Measurements from ENCODE around the gene ITGB7. TPM values are rescaled to one million over a fixed set of nuclear protein-coding genes. Genes with fewer than 3 reads are reported as not detected.

ITGB7 gene
- total RNA-seq, 1 experiment from 2014 or later, result 0.90 TPM

GRCh38 chr12:53180931-53181645 is 26.0 kb downstream of the ITGB7 start (continued):
- TF ChIP-seq E2F4 (CRISPR knock-in tag; IDR thresholded peaks at IDR 0.05; ENCODE audit: borderline replicate concordance, low read depth) (peak; percentile 58; the same call in 1 of the 2 replicates), STAT6 (CRISPR knock-in tag; conservative IDR thresholded peaks at IDR 0.05; ENCODE audit: low read depth) (0 out of 2 replicates have a peak, but pooled peaks have one; percentile 57), KAT7 (CRISPR knock-in tag; IDR thresholded peaks at IDR 0.05; ENCODE audit: borderline replicate concordance) (no peak)

GRCh38 chr12:53180220-53180930 is 26.7 kb downstream of the ITGB7 start, which contains the start of the genes CSAD and ZNF740:
CSAD (minus strand) TSS chr12:53180925; CDS start chr12:53173470, 7,455 bp downstream.
ZNF740 (plus strand) TSS chr12:53180722; CDS start chr12:53181984, 1,262 bp downstream.
- ChIA-PET POLR2A (interaction anchor here (0.7 to 1.7 kb wide), 7 partner anchors 10 to 132 kb away, joined by 3 to 9 read pairs (median 3); partner anchors contain the start of genes PFDN5 and SPRYD3), CTCF (interaction anchor here (0.7 to 3.4 kb wide), 23 partner anchors 8 to 172 kb away, joined by 3 to 37 read pairs (median 6); partner anchors contain the start of genes AAAS, ESPL1, IGFBP6 and MYG1)
- H3K4me1 Mint-ChIP-seq, result peaks cover 24% of the 10 kb centered on the region
- peaks cover 26% of the 10 kb centered on the region for H3K36me3 Mint-ChIP-seq
- H3K27ac Mint-ChIP-seq, result peak within 1 kb of the TSS; percentile 93
- peak within 1 kb of the TSS; percentile 91 for H3K4me3 Mint-ChIP-seq
- DNase-seq (ENCODE audit: low spot score) (peak; percentile 96), ATAC-seq (peak; percentile 97)
- peaks cover 48% of the 10 kb centered on the region for H3K27me3 Mint-ChIP-seq (ENCODE audit: low read depth)
- H3K9me3 Mint-ChIP-seq, result no peaks in the 10 kb centered on the region
- TF ChIP-seq FOXP4 (CRISPR knock-in tag; IDR thresholded peaks at IDR 0.05), result peak; percentile 74; the same call in 1 of the 2 replicates
- peak; percentile 61 for TF ChIP-seq E2F5 (CRISPR knock-in tag; IDR thresholded peaks at IDR 0.05)
- TF ChIP-seq ZNF416 (CRISPR knock-in tag; IDR thresholded peaks at IDR 0.05), result no peak
- TF ChIP-seq CREM (CRISPR knock-in tag; IDR thresholded peaks at IDR 0.05), result 0 out of 2 replicates have a peak, but pooled peaks have one; percentile 50
- TF ChIP-seq ATF3 (CRISPR knock-in tag; conservative IDR thresholded peaks at IDR 0.05), result no peak
- TF ChIP-seq KAT7 (CRISPR knock-in tag; IDR thresholded peaks at IDR 0.05; ENCODE audit: borderline replicate concordance), result no peak
- no peak for TF ChIP-seq JAZF1 (CRISPR knock-in tag; IDR thresholded peaks at IDR 0.05)
- TF ChIP-seq E2F4 (CRISPR knock-in tag; IDR thresholded peaks at IDR 0.05; ENCODE audit: borderline replicate concordance, low read depth), result no peak
- TF ChIP-seq SP1 (CRISPR knock-in tag; conservative IDR thresholded peaks at IDR 0.05), result peak; percentile 66
- peak; percentile 89; the same call in 1 of the 2 replicates for TF ChIP-seq HMGXB4 (CRISPR knock-in tag; IDR thresholded peaks at IDR 0.05)
- TF ChIP-seq GABPB1 (CRISPR knock-in tag; IDR thresholded peaks at IDR 0.05), result peak; percentile 71
- TF ChIP-seq JUN (CRISPR knock-in tag; IDR thresholded peaks at IDR 0.05), result no peak
- TF ChIP-seq ETV6 (CRISPR knock-in tag; IDR thresholded peaks at IDR 0.05), result peak; percentile 95
- TF ChIP-seq ZNF317 (CRISPR knock-in tag; IDR thresholded peaks at IDR 0.05; ENCODE audit: borderline replicate concordance, low read depth), result no peak
- no peak for TF ChIP-seq USF1 (CRISPR knock-in tag; IDR thresholded peaks at IDR 0.05)
- peak; percentile 99 for TF ChIP-seq FOXK1 (CRISPR knock-in tag; IDR thresholded peaks at IDR 0.05)
- no peak for TF ChIP-seq ZNF512 (CRISPR knock-in tag; IDR thresholded peaks at IDR 0.05; ENCODE audit: borderline replicate concordance)
- no peak for TF ChIP-seq NFYB (CRISPR knock-in tag; conservative IDR thresholded peaks at IDR 0.05; ENCODE audit: low read depth)

Measured in WTC11 (cell line).